K562 (cell line): ENCODE data around the gene HSPA8. TPM values are rescaled to one million over a fixed set of nuclear protein-coding genes. Genes with fewer than 3 reads are reported as not detected.

Source experiments
- BRD4 ChIP-seq: fragments of 200-600 bp; sonication (generic); IDR thresholded peaks from 2 replicates; pipeline ENCODE4 v1.6.1; 2017; ENCODE audit warnings: inconsistent platforms
- CBX3 ChIP-seq, 2 experiments: IDR thresholded peaks; 1 replicate in 1 of 2; 2 replicates in 1 of 2; pipeline ENCODE4 v1.6.1; 2012; ENCODE audit warnings: inconsistent platforms in 2 of 2, low read length in 2 of 2, borderline replicate concordance in 1 of 2, control low read depth in 1 of 2
- DMBX1 ChIP-seq: fragments of 250-450 bp; sonication (Bioruptor Pico); IDR thresholded peaks from 2 replicates; pipeline ENCODE4 v1.8.0; 2022; ENCODE audit warnings: inconsistent platforms, mild to moderate bottlenecking, moderate library complexity, borderline replicate concordance
- EP300 ChIP-seq: IDR thresholded peaks from 2 replicates; pipeline ENCODE4 v1.6.1; 2012; ENCODE audit warnings: low read length, improper control_type of control experiment
- EWSR1 ChIP-seq: fragments of 450-650 bp; IDR thresholded peaks from 2 replicates; pipeline ENCODE4 v1.6.1; 2018; ENCODE audit warnings: borderline replicate concordance, mild to moderate bottlenecking, low read depth, moderate library complexity; ENCODE audit not compliant: partially characterized antibody
- ILK ChIP-seq: fragments of 450-650 bp; IDR thresholded peaks from 2 replicates; pipeline ENCODE4 v1.6.1; 2016; ENCODE audit warnings: missing genetic modification characterization, low read depth, mild to moderate bottlenecking, missing compliant biosample characterization, moderate library complexity, borderline replicate concordance
- LEF1 ChIP-seq: fragments of 450-650 bp; IDR thresholded peaks from 2 replicates; pipeline ENCODE4 v1.6.1; 2016; ENCODE audit warnings: mild to moderate bottlenecking
- MEF2A ChIP-seq: IDR thresholded peaks from 2 replicates; pipeline ENCODE4 v1.6.1; 2011; ENCODE audit warnings: low read depth, mild to moderate bottlenecking, low read length, moderate library complexity; ENCODE audit not compliant: control insufficient read depth
- NCOR1 ChIP-seq: fragments of 450-650 bp; IDR thresholded peaks from 2 replicates; pipeline ENCODE4 v1.6.1; 2016; ENCODE audit warnings: mild to moderate bottlenecking, moderate library complexity
- OTX1 ChIP-seq: fragments of 450-650 bp; formaldehyde crosslinking; IDR thresholded peaks from 2 replicates; pipeline ENCODE4 v1.4.0; 2022; ENCODE audit warnings: mild to moderate bottlenecking
- POLR2H ChIP-seq: IDR thresholded peaks from 2 replicates; pipeline ENCODE4 v1.6.1; 2016; ENCODE audit warnings: missing genetic modification characterization, low read depth, mild to moderate bottlenecking, control low read depth, missing compliant biosample characterization, moderate library complexity
- SMAD3 ChIP-seq: fragments of 450-650 bp; formaldehyde crosslinking; conservative IDR thresholded peaks from 2 replicates; pipeline ENCODE4 v1.4.0; 2020; ENCODE audit warnings: mild to moderate bottlenecking
- SRF ChIP-seq, 2 experiments: fragments of 250-450, 450-650 bp in 1 of 2; sonication (Bioruptor Pico) in 1 of 2; sonication (generic) in 1 of 2; formaldehyde crosslinking; IDR thresholded peaks; 2 replicates each; pipeline versions ENCODE4 v1.5.0 to v1.5.1; 2020 to 2022; ENCODE audit warnings: mild to moderate bottlenecking in 1 of 2, missing genetic modification reagents in 1 of 2
- WHSC1 ChIP-seq: IDR thresholded peaks from one replicate; pipeline ENCODE4 v1.6.1; 2012; ENCODE audit warnings: low read length, control low read depth, inconsistent platforms
- ZFP36 ChIP-seq: fragments of 150-350 bp; IDR thresholded peaks from 2 replicates; pipeline ENCODE4 v1.6.1; 2018; ENCODE audit warnings: low read length, low read depth; ENCODE audit not compliant: partially characterized antibody
- ZNF140 ChIP-seq: fragments of 250-450 bp; sonication (Bioruptor Pico); IDR thresholded peaks from 2 replicates; pipeline ENCODE4 v1.8.0; 2021; ENCODE audit warnings: moderate library complexity, mild to moderate bottlenecking, inconsistent platforms
- ZNF224 ChIP-seq: sonication (generic); formaldehyde crosslinking; IDR thresholded peaks from 2 replicates; pipeline ENCODE4 v1.8.0; 2022; ENCODE audit warnings: mild to moderate bottlenecking, missing genetic modification reagents
- ZSCAN29 ChIP-seq: fragments of 450-650 bp; IDR thresholded peaks from 2 replicates; pipeline ENCODE4 v1.6.1; 2017
- polyA plus RNA-seq, 8 experiments: library from polyadenylated mRNA; depleted of rRNA in 4 of 8; stranded (reverse) in 5 of 8; unstranded in 3 of 8; fragments of >200 nt; fragmentation: Nextera tagmentation in 2 of 8; fragmentation: Illumina TruSeq in 1 of 8; extraction: Ambion mirVana in 2 of 8; extraction: Trizol in 1 of 8; gene quantifications; 2 replicates each; pipeline versions ENCODE4 v1.2.1 to v1.2.3, GENCODE V29; 2011 to 2014; ENCODE audit warnings: inconsistent platforms in 1 of 8, missing spikeins in 1 of 8
- total RNA-seq, 7 experiments: library from RNA; depleted of rRNA in 6 of 7; stranded (reverse); fragments of >200 nt in 6 of 7; fragmentation: Illumina TruSeq in 2 of 7; extraction: Trizol in 2 of 7; gene quantifications; 2 replicates each; pipeline versions ENCODE4 v1.2.1 to v1.2.3, GENCODE V29; 2011 to 2021; ENCODE audit warnings: low replicate concordance in 1 of 7
- TF ChIP-seq, protein P1 (sequence below): fragments of 450-650 bp; IDR thresholded peaks from one replicate; pipeline ENCODE4 v1.6.1; 2018; ENCODE audit warnings: mild to moderate bottlenecking, moderate library complexity; ENCODE audit not compliant: partially characterized antibody
- TF ChIP-seq, protein P2 (sequence below): sonication (generic); formaldehyde crosslinking; IDR thresholded peaks from 2 replicates; pipeline ENCODE4 v1.5.0; 2020; ENCODE audit warnings: missing genetic modification reagents
- TF ChIP-seq, protein P3 (sequence below): fragments of 250-450 bp; sonication (Bioruptor Pico); IDR thresholded peaks from 2 replicates; pipeline ENCODE4 v1.5.0; 2020; ENCODE audit warnings: mild to moderate bottlenecking, borderline replicate concordance
- TF ChIP-seq, protein P4 (sequence below): sonication (generic); formaldehyde crosslinking; IDR thresholded peaks from 2 replicates; pipeline ENCODE4 v1.9.0; 2022; ENCODE audit warnings: mild to moderate bottlenecking, missing genetic modification reagents
- TF ChIP-seq, protein P5 (sequence below): fragments of 450-650 bp; formaldehyde crosslinking; conservative IDR thresholded peaks from 2 replicates; pipeline ENCODE4 v1.4.0; 2022; ENCODE audit warnings: mild to moderate bottlenecking, missing genetic modification characterization

The HSPA8 gene
- total and polyA plus RNA-seq, 9 of the 15 experiments (the other 6 are each of a cell fraction or from before 2014, with no cell fraction given): 1,250 to 3,966 (median 2,773) TPM

DNA sequence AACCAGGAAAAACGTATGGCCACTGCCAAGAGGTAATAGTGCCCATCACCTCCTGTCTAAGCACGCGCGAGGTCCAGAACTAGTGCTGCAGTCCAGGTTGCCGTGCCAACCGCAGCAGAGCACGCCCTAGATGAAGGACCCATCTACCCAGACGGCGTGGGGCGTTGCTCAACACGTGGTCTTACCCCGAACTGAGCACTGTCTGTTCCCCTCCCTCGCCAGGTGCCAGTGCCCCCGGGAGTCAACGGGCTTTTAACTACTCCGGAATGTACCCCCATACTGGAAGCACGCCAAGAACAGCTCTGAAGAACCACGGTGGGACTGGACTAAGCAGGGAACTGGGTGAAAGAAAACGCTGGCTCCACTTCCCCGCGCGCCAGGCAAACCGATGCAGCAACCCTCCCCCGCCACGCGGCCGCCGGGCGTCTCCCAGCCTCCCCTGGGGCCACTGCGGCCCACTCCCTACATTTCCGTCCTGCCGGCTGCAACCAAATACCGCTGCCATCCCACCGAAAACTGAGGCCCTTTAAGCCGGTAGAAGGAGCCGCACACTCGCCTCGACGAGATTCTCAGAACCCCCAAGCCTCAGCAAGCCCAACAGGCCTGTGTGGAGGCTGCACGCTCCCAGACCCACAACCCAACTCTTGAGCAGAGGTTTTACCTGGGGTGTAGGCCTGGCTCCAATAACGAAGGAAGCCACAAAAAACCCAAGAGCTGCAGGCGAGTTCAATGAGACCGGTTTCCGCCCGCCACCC lies at the start of gene HSPA8 (continued):
- TF ChIP-seq BRD4 (no peak), MEF2A (no peak), ILK (tag) (no peak), WHSC1 (no peak), SRF (CRISPR knock-in tag; IDR thresholded peaks at IDR 0.05) (no peak), SMAD3 (CRISPR knock-in tag) (no peak), EWSR1 (no peak), OTX1 (no peak), ZSCAN29 (0 out of 2 replicates have a peak, but pooled peaks have one; percentile 37), NCOR1 (no peak), ZNF140 (no peak), DMBX1 (CRISPR knock-in tag) (no peak), POLR2H (tag) (peak; percentile 97), CBX3 (IDR thresholded peaks at IDR 0.05; ENCODE audit: borderline replicate concordance in 1 of 2, low read length in 2 of 2) (no peak), LEF1 (no peak), ZNF224 (CRISPR knock-in tag) (no peak), EP300 (no peak), ZFP36 (no peak)
- TF ChIP-seq, protein P1, sequence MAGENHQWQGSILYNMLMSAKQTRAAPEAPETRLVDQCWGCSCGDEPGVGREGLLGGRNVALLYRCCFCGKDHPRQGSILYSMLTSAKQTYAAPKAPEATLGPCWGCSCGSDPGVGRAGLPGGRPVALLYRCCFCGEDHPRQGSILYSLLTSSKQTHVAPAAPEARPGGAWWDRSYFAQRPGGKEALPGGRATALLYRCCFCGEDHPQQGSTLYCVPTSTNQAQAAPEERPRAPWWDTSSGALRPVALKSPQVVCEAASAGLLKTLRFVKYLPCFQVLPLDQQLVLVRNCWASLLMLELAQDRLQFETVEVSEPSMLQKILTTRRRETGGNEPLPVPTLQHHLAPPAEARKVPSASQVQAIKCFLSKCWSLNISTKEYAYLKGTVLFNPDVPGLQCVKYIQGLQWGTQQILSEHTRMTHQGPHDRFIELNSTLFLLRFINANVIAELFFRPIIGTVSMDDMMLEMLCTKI: no peak
- TF ChIP-seq, protein P2, sequence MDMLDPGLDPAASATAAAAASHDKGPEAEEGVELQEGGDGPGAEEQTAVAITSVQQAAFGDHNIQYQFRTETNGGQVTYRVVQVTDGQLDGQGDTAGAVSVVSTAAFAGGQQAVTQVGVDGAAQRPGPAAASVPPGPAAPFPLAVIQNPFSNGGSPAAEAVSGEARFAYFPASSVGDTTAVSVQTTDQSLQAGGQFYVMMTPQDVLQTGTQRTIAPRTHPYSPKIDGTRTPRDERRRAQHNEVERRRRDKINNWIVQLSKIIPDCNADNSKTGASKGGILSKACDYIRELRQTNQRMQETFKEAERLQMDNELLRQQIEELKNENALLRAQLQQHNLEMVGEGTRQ: no peak
- TF ChIP-seq, protein P3, sequence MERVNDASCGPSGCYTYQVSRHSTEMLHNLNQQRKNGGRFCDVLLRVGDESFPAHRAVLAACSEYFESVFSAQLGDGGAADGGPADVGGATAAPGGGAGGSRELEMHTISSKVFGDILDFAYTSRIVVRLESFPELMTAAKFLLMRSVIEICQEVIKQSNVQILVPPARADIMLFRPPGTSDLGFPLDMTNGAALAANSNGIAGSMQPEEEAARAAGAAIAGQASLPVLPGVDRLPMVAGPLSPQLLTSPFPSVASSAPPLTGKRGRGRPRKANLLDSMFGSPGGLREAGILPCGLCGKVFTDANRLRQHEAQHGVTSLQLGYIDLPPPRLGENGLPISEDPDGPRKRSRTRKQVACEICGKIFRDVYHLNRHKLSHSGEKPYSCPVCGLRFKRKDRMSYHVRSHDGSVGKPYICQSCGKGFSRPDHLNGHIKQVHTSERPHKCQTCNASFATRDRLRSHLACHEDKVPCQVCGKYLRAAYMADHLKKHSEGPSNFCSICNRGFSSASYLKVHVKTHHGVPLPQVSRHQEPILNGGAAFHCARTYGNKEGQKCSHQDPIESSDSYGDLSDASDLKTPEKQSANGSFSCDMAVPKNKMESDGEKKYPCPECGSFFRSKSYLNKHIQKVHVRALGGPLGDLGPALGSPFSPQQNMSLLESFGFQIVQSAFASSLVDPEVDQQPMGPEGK: no peak
- TF ChIP-seq, protein P4, sequence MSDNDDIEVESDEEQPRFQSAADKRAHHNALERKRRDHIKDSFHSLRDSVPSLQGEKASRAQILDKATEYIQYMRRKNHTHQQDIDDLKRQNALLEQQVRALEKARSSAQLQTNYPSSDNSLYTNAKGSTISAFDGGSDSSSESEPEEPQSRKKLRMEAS (CRISPR knock-in tag): peak; percentile 73
- TF ChIP-seq, protein P5, sequence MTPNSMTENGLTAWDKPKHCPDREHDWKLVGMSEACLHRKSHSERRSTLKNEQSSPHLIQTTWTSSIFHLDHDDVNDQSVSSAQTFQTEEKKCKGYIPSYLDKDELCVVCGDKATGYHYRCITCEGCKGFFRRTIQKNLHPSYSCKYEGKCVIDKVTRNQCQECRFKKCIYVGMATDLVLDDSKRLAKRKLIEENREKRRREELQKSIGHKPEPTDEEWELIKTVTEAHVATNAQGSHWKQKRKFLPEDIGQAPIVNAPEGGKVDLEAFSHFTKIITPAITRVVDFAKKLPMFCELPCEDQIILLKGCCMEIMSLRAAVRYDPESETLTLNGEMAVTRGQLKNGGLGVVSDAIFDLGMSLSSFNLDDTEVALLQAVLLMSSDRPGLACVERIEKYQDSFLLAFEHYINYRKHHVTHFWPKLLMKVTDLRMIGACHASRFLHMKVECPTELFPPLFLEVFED: 0 out of 2 replicates have a peak, but pooled peaks have one; percentile 42
